ENCODE data around the gene ADARB1.

DNA sequence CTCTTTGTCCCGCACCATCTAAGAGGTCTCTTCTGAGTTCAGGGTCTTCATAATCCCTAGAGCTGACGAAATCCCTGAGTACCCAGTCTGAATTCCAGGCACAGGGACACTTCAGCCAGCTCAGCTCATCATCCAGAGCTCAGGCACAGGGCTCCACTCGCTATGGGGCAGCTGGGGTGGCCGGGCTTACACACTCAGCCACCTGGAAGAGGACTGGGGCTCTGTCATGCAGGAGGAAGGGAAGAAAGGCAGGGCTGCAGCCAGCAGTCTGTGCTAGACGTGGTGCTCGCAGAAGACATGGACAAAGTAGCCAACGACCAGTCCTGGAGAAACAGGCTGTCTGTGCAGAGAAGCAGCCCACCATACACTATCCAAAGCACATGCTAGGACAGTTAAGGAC lies 124.8 kb downstream of the ADARB1 start:
- TF ChIP-seq POLR2A (IDR thresholded peaks at IDR 0.05) (no peak), EP300 (IDR thresholded peaks at IDR 0.05; ENCODE audit: low read depth) (no peak), POLR2AphosphoS5 (IDR thresholded peaks at IDR 0.05) (no peak)
- TF ChIP-seq, protein P1, sequence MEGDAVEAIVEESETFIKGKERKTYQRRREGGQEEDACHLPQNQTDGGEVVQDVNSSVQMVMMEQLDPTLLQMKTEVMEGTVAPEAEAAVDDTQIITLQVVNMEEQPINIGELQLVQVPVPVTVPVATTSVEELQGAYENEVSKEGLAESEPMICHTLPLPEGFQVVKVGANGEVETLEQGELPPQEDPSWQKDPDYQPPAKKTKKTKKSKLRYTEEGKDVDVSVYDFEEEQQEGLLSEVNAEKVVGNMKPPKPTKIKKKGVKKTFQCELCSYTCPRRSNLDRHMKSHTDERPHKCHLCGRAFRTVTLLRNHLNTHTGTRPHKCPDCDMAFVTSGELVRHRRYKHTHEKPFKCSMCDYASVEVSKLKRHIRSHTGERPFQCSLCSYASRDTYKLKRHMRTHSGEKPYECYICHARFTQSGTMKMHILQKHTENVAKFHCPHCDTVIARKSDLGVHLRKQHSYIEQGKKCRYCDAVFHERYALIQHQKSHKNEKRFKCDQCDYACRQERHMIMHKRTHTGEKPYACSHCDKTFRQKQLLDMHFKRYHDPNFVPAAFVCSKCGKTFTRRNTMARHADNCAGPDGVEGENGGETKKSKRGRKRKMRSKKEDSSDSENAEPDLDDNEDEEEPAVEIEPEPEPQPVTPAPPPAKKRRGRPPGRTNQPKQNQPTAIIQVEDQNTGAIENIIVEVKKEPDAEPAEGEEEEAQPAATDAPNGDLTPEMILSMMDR (IDR thresholded peaks at IDR 0.05), result no peak

Data from transverse colon (tissue), 4 donors.